GM23338 (cell line): ENCODE results near the gene PCNT. TPM values are rescaled to one million over a fixed set of nuclear protein-coding genes. Genes with fewer than 3 reads are reported as not detected.

Experiments
- ATAC-seq: fragments of 200-7000 bp; cut with Tn5 transposase; 3 replicates; pipeline ENCODE4 v1.9.1; 2020
- DNase-seq: peaks from one replicate; pipeline ENCODE4 v3.0.0-alpha.2; 2015; ENCODE audit warnings: low spot score
- H2AFZ ChIP-seq: fragments of 200-600 bp; sonication (generic); 2 replicates; pipeline ENCODE4 v1.8.0; 2016; ENCODE audit warnings: antibody characterized with exemption, mild to moderate bottlenecking, moderate library complexity
- H3F3A ChIP-seq: fragments of 200-600 bp; sonication (generic); replicated peaks from 2 replicates; pipeline ENCODE4 v1.8.0; 2017; ENCODE audit warnings: antibody characterized with exemption, mixed run types, low read depth
- H3K27ac ChIP-seq: fragments of 200-600 bp; sonication (generic); 2 replicates; pipeline ENCODE4 v1.6.1; 2016; ENCODE audit warnings: low read depth
- H3K27me3 ChIP-seq: fragments of 200-600 bp; sonication (generic); 2 replicates; pipeline ENCODE4 v1.8.0; 2016; ENCODE audit warnings: mild to moderate bottlenecking, mixed run types, moderate library complexity; ENCODE audit not compliant: insufficient read depth
- H3K36me3 ChIP-seq: fragments of 200-600 bp; sonication (generic); 2 replicates; pipeline ENCODE4 v1.8.0; 2016; ENCODE audit warnings: mild to moderate bottlenecking; ENCODE audit not compliant: insufficient read depth
- H3K4me1 ChIP-seq: fragments of 200-600 bp; sonication (generic); 2 replicates; pipeline ENCODE4 v1.8.0; 2016; ENCODE audit warnings: mild to moderate bottlenecking, moderate library complexity; ENCODE audit not compliant: insufficient read depth
- H3K4me2 ChIP-seq: fragments of 200-600 bp; sonication (generic); 2 replicates; pipeline ENCODE4 v1.7.1; 2017; ENCODE audit warnings: mixed run types
- H3K4me3 ChIP-seq: fragments of 200-600 bp; sonication (generic); 2 replicates; pipeline ENCODE4 v1.6.1; 2016; ENCODE audit warnings: mixed run types
- H3K79me2 ChIP-seq: fragments of 200-600 bp; sonication (generic); replicated peaks from 2 replicates; pipeline ENCODE4 v1.8.0; 2017; ENCODE audit warnings: mild to moderate bottlenecking; ENCODE audit not compliant: insufficient read depth
- H3K9me2 ChIP-seq: fragments of 200-600 bp; sonication (generic); 2 replicates; pipeline ENCODE4 v1.8.0; 2017; ENCODE audit not compliant: insufficient read depth
- H4K20me1 ChIP-seq: fragments of 200-600 bp; sonication (generic); replicated peaks from 2 replicates; pipeline ENCODE4 v1.8.0; 2017; ENCODE audit warnings: mild to moderate bottlenecking; ENCODE audit not compliant: insufficient read depth
- H3K27ac Mint-ChIP-seq: 2 replicates; pipeline ENCODE4 v1.8.0; 2020; ENCODE audit warnings: inconsistent platforms, mild to moderate bottlenecking, moderate library complexity, mixed read lengths
- H3K27me3 Mint-ChIP-seq: 3 replicates; pipeline ENCODE4 v1.8.0; 2022; ENCODE audit warnings: low read depth, mild to moderate bottlenecking, moderate library complexity, mixed read lengths, inconsistent platforms; ENCODE audit not compliant: insufficient read depth, poor library complexity
- H3K36me3 Mint-ChIP-seq: 3 replicates; pipeline ENCODE4 v1.8.0; 2021; ENCODE audit warnings: low read depth, mild to moderate bottlenecking, inconsistent platforms, moderate library complexity, mixed read lengths
- H3K4me1 Mint-ChIP-seq: 3 replicates; pipeline ENCODE4 v1.8.0; 2020; ENCODE audit warnings: mild to moderate bottlenecking, inconsistent platforms, mixed read lengths
- H3K4me3 Mint-ChIP-seq: 3 replicates; pipeline ENCODE4 v1.8.0; 2021; ENCODE audit warnings: moderate library complexity, mild to moderate bottlenecking, inconsistent platforms, mixed read lengths
- H3K9me3 Mint-ChIP-seq: 3 replicates; pipeline ENCODE4 v1.8.0; 2020; ENCODE audit warnings: moderate library complexity, mild to moderate bottlenecking, inconsistent platforms, mixed read lengths
- CREB1 ChIP-seq: fragments of 250-450 bp; sonication (Bioruptor Pico); IDR thresholded peaks from 2 replicates; pipeline ENCODE4 v1.5.0; 2020; ENCODE audit warnings: low read depth, mild to moderate bottlenecking, moderate library complexity
- CTCF ChIP-seq, 2 experiments: fragments of 200-600 bp in 1 of 2; sonication (generic) in 1 of 2; conservative IDR thresholded peaks; 2 replicates each; pipeline versions ENCODE4 v1.5.1 to v1.6.1; 2016 to 2017; ENCODE audit warnings: antibody characterized with exemption in 2 of 2, low read depth in 2 of 2, mild to moderate bottlenecking in 2 of 2, moderate library complexity in 1 of 2
- ETS1 ChIP-seq: IDR thresholded peaks from 2 replicates; pipeline ENCODE4 v1.6.1; 2016; ENCODE audit warnings: antibody characterized with exemption
- EZH2 ChIP-seq: fragments of 200-600 bp; sonication (generic); IDR thresholded peaks from one replicate; pipeline ENCODE4 v1.8.0; 2017; ENCODE audit warnings: antibody characterized with exemption, mild to moderate bottlenecking, low read depth; ENCODE audit not compliant: unreplicated experiment
- EZH2phosphoT487 ChIP-seq: fragments of 200-600 bp; sonication (generic); IDR thresholded peaks from one replicate; pipeline ENCODE4 v1.8.1; 2018; ENCODE audit warnings: antibody characterized with exemption; ENCODE audit not compliant: unreplicated experiment
- JUNB ChIP-seq: IDR thresholded peaks from one replicate; pipeline ENCODE4 v1.6.1; 2016; ENCODE audit warnings: antibody characterized with exemption; ENCODE audit not compliant: unreplicated experiment
- NANOG ChIP-seq: IDR thresholded peaks from 2 replicates; pipeline ENCODE4 v1.6.1; 2016; ENCODE audit warnings: antibody characterized with exemption, borderline replicate concordance
- POLR2AphosphoS5 ChIP-seq: IDR thresholded peaks from 2 replicates; pipeline ENCODE4 v1.6.1; 2016; ENCODE audit warnings: antibody characterized with exemption, low read depth
- REST ChIP-seq: IDR thresholded peaks from one replicate; pipeline ENCODE4 v1.6.1; 2018; ENCODE audit warnings: antibody characterized with exemption; ENCODE audit not compliant: unreplicated experiment
- STAT1 ChIP-seq: IDR thresholded peaks from one replicate; pipeline ENCODE4 v1.6.1; 2016; ENCODE audit warnings: antibody characterized with exemption; ENCODE audit not compliant: unreplicated experiment
- ZNF114 ChIP-seq: fragments of 250-450 bp; sonication (Bioruptor Pico); IDR thresholded peaks from 2 replicates; pipeline ENCODE4 v1.5.0; 2020; ENCODE audit warnings: mild to moderate bottlenecking, moderate library complexity
- ZNF331 ChIP-seq: fragments of 250-450 bp; sonication (Bioruptor Pico); IDR thresholded peaks from 2 replicates; pipeline ENCODE4 v1.5.0; 2020; ENCODE audit warnings: low read depth, mild to moderate bottlenecking, moderate library complexity
- ZNF462 ChIP-seq: fragments of 250-450 bp; sonication (Bioruptor Pico); IDR thresholded peaks from 2 replicates; pipeline ENCODE4 v1.5.0; 2020; ENCODE audit warnings: mild to moderate bottlenecking, moderate library complexity
- polyA plus RNA-seq: library from polyadenylated mRNA; unstranded; fragments of >200 nt; fragmentation: Nextera tagmentation; extraction: Ambion mirVana; gene quantifications from 2 replicates; pipeline ENCODE4 v1.2.1, GENCODE V29; 2016
- total RNA-seq: library from RNA; depleted of rRNA; stranded (reverse); fragments of >200 nt; shearing (Covaris generic); gene quantifications from 2 replicates; pipeline ENCODE4 v1.2.3, GENCODE V29; 2014

The PCNT gene
- total and polyA plus RNA-seq, 2 experiments from 2014 or later = 39.6 to 46.1 TPM

- H3K9me2 ChIP-seq = no peaks in the 10 kb centered on the region
- no peaks in the 10 kb centered on the region for H3K27me3 ChIP-seq
- H2AFZ ChIP-seq = no peak overlapping the region
- H3K79me2 ChIP-seq = peaks cover 6% of the 10 kb centered on the region; the same call in 1 of the 2 replicates
- Mint-ChIP-seq H3K9me3 (no peaks in the 10 kb centered on the region), H3K27me3 (peaks cover 4% of the 10 kb centered on the region), H3K36me3 (no peaks in the 10 kb centered on the region), H3K4me3 (no peak overlapping the region), H3K27ac (no peak overlapping the region), H3K4me1 (no peaks in the 10 kb centered on the region)
- no peaks in the 10 kb centered on the region for H3F3A ChIP-seq
- no peak overlapping the region for H3K4me3 ChIP-seq
- no peak overlapping the region for H3K4me2 ChIP-seq
- ATAC-seq = no peak
- no peaks in the 10 kb centered on the region; the same call in 1 of the 2 replicates for H4K20me1 ChIP-seq
- H3K27ac ChIP-seq = no peak overlapping the region
- DNase-seq = no peak
- TF ChIP-seq EZH2phosphoT487 = no peak
- no peak for TF ChIP-seq ETS1
- no peak for TF ChIP-seq CTCF (conservative IDR thresholded peaks at IDR 0.05; ENCODE audit: low read depth in 2 of 2)
- TF ChIP-seq JUNB = no peak
- no peak for TF ChIP-seq ZNF462 (CRISPR knock-in tag)
- no peak for TF ChIP-seq REST
- no peak for TF ChIP-seq CREB1 (CRISPR knock-in tag)
- TF ChIP-seq ZNF114 = no peak
- no peak for TF ChIP-seq POLR2AphosphoS5
- no peak for TF ChIP-seq ZNF331 (CRISPR knock-in tag)
- TF ChIP-seq NANOG = no peak
- TF ChIP-seq EZH2 = no peak
- TF ChIP-seq STAT1 = no peak
- no peaks in the 10 kb centered on the region for H3K36me3 ChIP-seq
- no peaks in the 10 kb centered on the region; the same call in 1 of the 2 replicates for H3K4me1 ChIP-seq
Measured at GRCh38 chr21:46469275-46469674, 145.3 kb downstream of the PCNT start.
